Measurements from ENCODE around the gene MCMBP. TPM values are rescaled to one million over a fixed set of nuclear protein-coding genes. Genes with fewer than 3 reads are reported as not detected.
"Not testable (repeated sequence)": the region's sequence is repeated elsewhere in the genome, so short reads cannot be mapped to it uniquely, and the experiment has no call there.

MCMBP gene
- total RNA-seq, 2 donors from 2014 or later: 32.9 to 34.4 TPM

DNA sequence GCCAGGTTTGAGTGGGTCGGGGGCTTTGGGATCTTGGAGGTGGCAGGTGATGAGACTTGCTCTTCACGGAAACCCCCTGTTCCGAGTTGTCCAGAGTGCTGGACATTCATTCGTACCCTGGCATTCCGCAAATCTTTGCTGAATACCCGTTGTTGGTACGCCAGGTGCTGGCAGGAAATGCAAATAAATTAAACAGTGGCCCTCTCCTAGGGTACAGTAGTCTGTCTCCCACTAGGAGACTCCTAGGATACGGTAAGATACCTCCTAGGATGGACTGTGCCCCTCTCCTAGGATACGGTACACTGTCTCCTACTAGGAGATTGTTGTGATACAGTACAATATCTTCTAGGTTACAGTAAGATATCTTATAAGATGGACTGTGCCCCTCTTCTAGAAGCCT is 20.4 kb upstream of the MCMBP start:
- H3K9me3 ChIP-seq (ENCODE audit: control insufficient read depth, low read length, poor library complexity, severe bottlenecking): no peaks in the 10 kb centered on the region
- no peaks in the 10 kb centered on the region for H3K27me3 Mint-ChIP-seq
- peak overlapping the region; percentile 100 for H3K4me3 Mint-ChIP-seq
- peaks cover 46% of the 10 kb centered on the region for H3K4me1 Mint-ChIP-seq
- DNase-seq: no peak
- H3K27ac Mint-ChIP-seq: peak overlapping the region; percentile 97
- no peak for ATAC-seq
- peaks cover 9% of the 10 kb centered on the region for H3K36me3 Mint-ChIP-seq (ENCODE audit: low read depth)

DNA sequence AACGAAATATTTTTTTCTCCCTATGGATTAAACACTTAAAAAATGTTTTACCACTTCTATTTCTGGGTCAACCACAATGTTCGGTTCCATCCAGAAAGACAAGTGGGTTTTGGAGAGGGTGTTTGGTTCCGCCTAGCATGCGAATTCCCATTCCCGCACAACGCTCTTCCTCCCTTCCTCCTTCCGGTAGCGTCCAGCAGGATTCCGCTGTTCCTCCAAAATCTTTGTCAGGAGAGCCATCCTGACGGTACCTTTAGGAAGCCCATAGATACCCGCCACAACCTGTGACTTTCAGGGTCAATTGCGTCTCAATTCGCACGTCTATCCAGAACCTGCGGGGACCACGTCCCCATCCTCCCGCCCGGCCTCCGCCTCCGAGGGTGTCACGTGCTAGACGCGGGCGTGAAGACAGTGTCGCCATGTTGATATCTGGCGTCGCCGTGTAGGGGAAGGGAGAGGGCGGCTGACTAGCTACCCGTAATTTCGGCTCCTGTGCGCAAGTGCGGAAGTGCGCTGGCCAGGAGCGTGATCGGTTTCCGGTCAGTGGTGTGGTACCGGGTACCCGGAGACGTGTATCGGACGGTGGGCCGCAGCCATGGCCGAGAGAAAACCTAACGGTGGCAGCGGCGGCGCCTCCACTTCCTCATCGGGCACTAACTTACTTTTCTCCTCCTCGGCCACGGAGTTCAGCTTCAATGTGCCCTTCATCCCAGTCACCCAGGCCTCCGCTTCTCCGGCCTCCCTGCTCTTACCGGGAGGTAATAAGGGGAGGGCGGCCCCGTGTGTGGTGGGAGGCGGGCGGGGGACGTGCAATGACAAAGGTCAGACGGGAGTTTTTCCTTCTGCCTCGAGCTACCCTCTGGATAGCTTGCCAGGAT is 19.8 kb upstream of the MCMBP start, which contains the start of gene SEC23IP:
SEC23IP (plus strand) TSS at position 543 of the 878 bp plus-strand sequence; CDS start at position 596, 53 bp downstream.
- Mint-ChIP-seq H3K4me3 (peak within 1 kb of the TSS; percentile 100), H3K27me3 (no peaks in the 10 kb centered on the region), H3K27ac (peak within 1 kb of the TSS; percentile 97), H3K36me3 (ENCODE audit: low read depth) (peaks cover 9% of the 10 kb centered on the region), H3K4me1 (peaks cover 46% of the 10 kb centered on the region)
- H3K9me3 ChIP-seq (ENCODE audit: control insufficient read depth, low read length, poor library complexity, severe bottlenecking): no peaks in the 10 kb centered on the region
- ATAC-seq (peak; percentile 99), DNase-seq (peak; percentile 80 to 85 (median 81))

DNA sequence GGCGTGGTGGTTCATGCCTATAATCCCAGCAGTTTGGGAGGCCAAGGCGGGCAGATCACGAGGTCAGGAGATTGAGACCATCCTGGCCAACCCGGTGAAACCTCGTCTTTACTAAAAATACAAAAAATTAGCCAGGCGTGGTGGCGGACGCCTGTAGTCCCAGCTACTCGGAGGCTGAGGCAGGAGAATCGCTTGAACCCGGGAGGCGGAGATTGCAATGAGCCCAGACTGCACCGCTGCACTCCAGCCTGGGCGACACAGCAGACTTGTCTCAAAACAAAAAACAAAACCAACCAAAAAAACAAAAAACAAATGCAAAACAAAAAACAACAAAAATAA is 19.2 kb upstream of the MCMBP start:
- peak overlapping the region; percentile 100 for H3K4me3 Mint-ChIP-seq
- H3K4me1 Mint-ChIP-seq: peaks cover 43% of the 10 kb centered on the region
- H3K27ac Mint-ChIP-seq: peak overlapping the region; percentile 97
- not testable (repeated sequence) for DNase-seq; H3K27me3 Mint-ChIP-seq; H3K9me3 ChIP-seq (ENCODE audit: control insufficient read depth, low read length, poor library complexity, severe bottlenecking); ATAC-seq; H3K36me3 Mint-ChIP-seq (ENCODE audit: low read depth)

DNA sequence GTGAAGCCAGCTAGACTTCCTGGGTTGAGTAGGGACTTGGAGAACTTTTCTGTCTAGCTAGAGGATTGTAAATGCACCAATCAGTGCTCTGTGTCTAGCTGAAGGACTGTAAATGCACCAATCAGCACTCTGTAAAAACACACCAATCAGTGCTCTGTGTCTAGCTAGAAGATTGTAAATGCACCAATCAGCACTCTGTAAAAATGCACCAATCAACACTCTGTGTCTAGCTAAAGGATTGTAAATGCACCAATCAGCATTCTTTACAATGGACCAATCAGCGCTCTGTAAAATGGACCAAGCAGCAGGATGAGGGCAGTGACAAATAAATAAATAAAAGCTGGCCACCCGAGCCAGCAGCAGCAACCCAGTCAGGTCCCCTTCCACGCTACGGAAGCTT is 17.7 kb upstream of the MCMBP start:
- not testable (repeated sequence) for H3K36me3 Mint-ChIP-seq (ENCODE audit: low read depth); H3K4me3 Mint-ChIP-seq

DNA sequence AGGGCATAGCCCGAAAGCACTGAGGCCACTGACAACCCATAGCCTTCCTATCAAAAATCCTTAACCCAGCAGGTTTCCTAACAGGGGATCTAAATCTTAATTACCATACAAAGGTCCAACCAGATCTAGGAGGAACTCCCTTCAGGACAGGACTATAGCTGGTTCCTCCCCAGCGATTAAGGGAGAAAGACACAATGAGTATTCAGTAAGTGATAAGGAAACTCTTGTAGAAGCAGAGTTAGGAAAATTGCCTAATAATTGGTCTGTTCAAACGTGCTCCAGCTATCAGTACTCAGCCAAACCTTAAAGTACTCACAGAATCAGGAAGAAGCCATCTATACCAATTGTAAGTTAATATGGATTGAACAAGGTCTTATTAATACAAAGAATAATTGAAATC is 16.6 kb upstream of the MCMBP start:
- not testable (repeated sequence) for H3K4me3 Mint-ChIP-seq; H3K36me3 Mint-ChIP-seq (ENCODE audit: low read depth); H3K27ac Mint-ChIP-seq; H3K9me3 ChIP-seq (ENCODE audit: control insufficient read depth, low read length, poor library complexity, severe bottlenecking); DNase-seq; ATAC-seq
- Mint-ChIP-seq H3K4me1 (peaks cover 20% of the 10 kb centered on the region), H3K27me3 (peaks cover 11% of the 10 kb centered on the region)

More for the DNA sequence above, 17.7 kb upstream of the MCMBP start:
- H3K9me3 ChIP-seq (ENCODE audit: control insufficient read depth, low read length, poor library complexity, severe bottlenecking); ATAC-seq; H3K27ac Mint-ChIP-seq; DNase-seq; H3K27me3 Mint-ChIP-seq: not testable (repeated sequence)
- H3K4me1 Mint-ChIP-seq: peaks cover 30% of the 10 kb centered on the region

DNA sequence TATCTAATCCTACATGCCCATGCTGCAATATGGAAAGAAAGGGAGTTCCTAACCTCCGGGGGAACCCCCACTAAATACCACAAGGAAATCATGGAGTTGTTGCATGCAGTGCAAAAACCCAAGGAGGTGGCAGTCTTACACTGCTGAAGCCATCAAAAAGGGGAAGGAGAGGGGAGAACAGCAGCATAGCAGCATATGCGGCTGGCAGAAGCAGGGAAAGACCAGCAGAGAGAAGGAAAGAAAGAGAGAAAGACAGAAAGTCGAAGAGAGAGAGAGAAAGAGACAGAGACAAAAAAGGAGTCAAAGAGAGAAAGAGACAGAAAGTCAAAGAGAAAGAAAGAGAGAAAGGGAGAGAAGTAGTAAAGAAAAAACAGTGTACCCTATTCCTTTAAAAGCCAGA is 16.1 kb upstream of the MCMBP start:
- DNase-seq; H3K9me3 ChIP-seq (ENCODE audit: control insufficient read depth, low read length, poor library complexity, severe bottlenecking); H3K36me3 Mint-ChIP-seq (ENCODE audit: low read depth); H3K27ac Mint-ChIP-seq; ATAC-seq; H3K4me3 Mint-ChIP-seq: not testable (repeated sequence)
- peaks cover 16% of the 10 kb centered on the region for H3K27me3 Mint-ChIP-seq
- H3K4me1 Mint-ChIP-seq: peaks cover 15% of the 10 kb centered on the region

DNA sequence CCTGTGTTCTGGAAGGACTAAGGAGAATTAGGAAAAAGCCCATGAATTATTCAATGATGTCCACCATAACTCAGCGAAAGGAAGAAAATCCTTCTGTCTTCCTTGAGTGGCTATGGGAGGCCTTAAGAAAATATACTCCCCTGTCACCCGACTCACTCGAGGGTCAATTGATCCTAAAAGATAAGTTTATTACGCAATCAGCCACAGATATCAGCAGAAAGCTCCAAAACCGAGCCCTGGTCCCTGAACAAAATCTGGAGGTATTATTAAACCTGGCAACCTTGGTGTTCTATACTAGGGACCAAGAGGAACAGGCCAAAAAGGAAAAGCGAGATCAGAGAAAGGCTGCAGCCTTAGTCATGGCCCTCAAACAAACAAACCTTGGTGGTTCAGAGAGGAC is 13.4 kb upstream of the MCMBP start:
- H3K9me3 ChIP-seq (ENCODE audit: control insufficient read depth, low read length, poor library complexity, severe bottlenecking); H3K27ac Mint-ChIP-seq; H3K4me1 Mint-ChIP-seq; ATAC-seq; H3K36me3 Mint-ChIP-seq (ENCODE audit: low read depth); DNase-seq; H3K4me3 Mint-ChIP-seq: not testable (repeated sequence)
- H3K27me3 Mint-ChIP-seq: peaks cover 16% of the 10 kb centered on the region

DNA sequence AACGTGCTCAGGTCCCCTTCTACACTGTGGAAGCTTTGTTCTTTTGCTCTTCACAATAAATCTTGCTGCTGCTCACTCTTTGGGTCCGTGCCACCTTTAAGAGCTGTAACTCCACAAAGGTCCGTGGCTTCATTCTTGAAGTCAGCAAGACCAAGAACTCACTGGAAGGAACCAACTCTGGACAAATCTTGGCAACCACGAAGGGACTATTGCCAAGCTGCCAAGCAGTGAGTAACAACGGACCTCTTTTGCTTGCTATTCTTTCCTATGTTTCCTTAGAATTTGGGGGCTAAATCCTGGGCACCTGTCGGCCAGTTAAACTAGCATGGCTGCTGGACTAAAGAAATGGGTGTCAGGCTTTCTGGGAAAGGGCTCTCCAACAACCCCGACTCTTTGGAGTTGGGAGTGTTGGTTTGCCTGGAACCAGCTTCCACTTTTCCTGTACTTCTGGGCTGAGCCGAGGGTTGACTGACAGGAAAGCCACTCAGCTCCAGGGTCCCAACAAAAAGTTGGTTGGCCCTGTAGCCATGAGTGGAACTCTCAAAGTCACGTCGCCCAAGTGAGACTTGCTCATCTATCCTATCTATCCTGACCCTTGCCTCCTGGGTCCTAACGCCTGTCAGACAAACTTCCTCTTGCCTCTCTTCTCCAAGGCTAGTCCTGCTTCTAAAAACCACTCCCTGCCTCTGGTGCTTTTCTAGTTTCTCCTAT is 11.4 kb upstream of the MCMBP start:
- ATAC-seq: not testable (repeated sequence)
- H3K27ac Mint-ChIP-seq: peak overlapping the region; percentile 29

DNA sequence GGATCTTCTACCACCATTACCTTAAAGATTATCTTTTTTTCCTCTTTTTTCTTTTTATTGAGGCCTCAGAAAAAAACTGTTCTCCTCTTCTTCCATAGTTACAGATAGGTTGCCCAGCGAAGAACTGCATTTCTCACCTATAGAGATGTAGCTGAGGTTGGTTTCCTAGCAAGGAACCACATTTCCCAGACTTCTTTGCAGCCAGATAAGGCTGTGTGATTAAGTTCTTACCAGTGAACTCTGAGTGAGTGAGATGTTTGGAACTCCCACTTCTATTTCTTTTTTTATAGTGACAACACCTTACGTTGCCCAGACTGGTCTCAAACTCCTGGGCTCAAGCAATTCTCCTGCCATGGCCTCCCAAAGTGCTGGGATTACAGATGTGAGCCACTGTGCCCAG is 5.9 kb upstream of the MCMBP start:
- Mint-ChIP-seq H3K27ac (peak overlapping the region; percentile 27), H3K4me1 (peaks cover 7% of the 10 kb centered on the region), H3K36me3 (ENCODE audit: low read depth) (peaks cover 3% of the 10 kb centered on the region), H3K4me3 (no peak overlapping the region), H3K27me3 (no peaks in the 10 kb centered on the region)
- DNase-seq: no peak
- no peaks in the 10 kb centered on the region for H3K9me3 ChIP-seq (ENCODE audit: control insufficient read depth, low read length, poor library complexity, severe bottlenecking)
- no peak for ATAC-seq

More for the DNA sequence above, 11.4 kb upstream of the MCMBP start:
- not testable (repeated sequence) for H3K9me3 ChIP-seq (ENCODE audit: control insufficient read depth, low read length, poor library complexity, severe bottlenecking); H3K4me1 Mint-ChIP-seq; H3K4me3 Mint-ChIP-seq; H3K36me3 Mint-ChIP-seq (ENCODE audit: low read depth); DNase-seq
- H3K27me3 Mint-ChIP-seq: peaks cover 16% of the 10 kb centered on the region

DNA sequence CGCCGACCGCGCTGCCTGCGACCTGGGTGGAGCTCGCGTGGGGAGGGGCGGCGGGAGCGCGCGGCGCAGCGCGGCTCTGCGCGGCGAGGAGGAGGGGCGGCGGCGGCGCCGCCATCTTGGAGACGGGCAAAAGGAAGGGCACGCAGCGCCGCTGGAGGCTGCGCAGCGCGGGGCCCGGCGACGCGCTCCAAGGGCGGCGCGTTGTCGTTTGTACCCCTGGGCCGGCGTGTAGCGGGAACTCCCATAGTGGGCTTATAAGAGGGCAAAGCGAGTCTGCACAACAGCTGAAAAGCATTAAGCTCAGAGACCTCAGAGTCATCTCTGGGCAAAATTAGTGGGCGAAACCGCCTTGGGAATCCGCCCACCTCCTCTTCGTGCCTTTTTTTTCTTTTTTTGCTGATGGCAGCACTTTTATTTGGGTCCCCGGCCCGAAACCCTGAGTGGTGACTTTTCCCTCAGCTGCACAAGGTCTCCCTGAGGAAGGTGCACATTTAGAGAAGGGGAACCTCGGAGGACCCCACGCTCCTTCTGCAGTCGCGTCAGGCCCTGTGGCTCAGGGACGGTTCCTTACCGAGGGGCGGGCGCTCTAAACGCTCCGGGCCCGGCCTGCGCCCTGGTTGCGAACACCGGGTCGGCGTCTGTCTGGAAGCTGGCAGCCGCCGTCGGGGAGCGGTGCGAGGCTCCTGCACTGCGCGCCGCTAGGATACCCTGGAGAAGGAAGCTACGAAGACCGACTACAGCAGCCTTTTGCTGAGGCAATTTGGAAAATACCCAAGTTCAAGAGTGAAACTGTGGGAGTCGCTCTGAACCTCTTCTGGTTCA is 428 bp upstream of the MCMBP start:
- no peaks in the 10 kb centered on the region for H3K9me3 ChIP-seq (ENCODE audit: control insufficient read depth, low read length, poor library complexity, severe bottlenecking)
- H3K4me3 Mint-ChIP-seq: peak overlapping the region; percentile 88
- ATAC-seq (peak; percentile 93), DNase-seq (peak; percentile 84 to 87 (median 87))
- peak overlapping the region; percentile 93 for H3K27ac Mint-ChIP-seq
- no peaks in the 10 kb centered on the region for H3K27me3 Mint-ChIP-seq
- H3K36me3 Mint-ChIP-seq (ENCODE audit: low read depth): no peaks in the 10 kb centered on the region
- H3K4me1 Mint-ChIP-seq: peaks cover 27% of the 10 kb centered on the region

DNA sequence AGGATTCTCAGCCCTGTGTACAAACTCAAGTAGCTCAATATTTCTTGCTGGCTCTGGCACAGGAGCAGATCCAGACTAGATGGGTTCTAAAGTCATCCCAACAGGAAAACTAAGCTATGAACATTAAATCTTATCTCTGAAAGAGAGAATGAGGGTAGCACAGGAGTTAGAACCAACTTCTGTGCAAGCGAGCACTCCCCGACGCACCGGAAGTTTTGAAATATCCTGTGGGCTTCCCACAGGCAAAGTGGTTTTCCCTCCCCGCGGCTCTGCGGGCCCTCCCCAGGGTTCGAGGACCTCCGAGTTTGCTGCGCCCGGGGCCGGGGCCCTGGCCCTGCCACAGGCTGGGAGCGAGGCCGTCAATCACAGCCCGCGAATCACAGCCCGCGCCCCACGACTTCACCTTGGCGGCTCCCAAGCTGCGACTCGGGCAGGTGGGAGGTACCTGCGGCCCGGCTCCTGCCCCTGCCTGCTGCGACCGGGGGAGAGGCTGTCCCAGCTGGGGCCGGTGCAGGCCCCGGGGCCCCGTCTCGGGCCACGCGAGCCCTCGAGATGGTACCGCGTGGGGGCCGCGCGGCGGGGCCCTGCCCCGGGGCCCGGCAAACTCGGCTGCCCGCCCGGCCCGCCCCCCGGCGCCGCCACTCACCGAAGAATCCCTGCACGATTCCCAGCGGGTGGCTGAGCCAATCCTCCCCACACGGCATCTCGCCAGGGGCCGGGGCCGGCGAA is 598 bp downstream of the MCMBP start:
- Mint-ChIP-seq H3K36me3 (ENCODE audit: low read depth) (no peaks in the 10 kb centered on the region), H3K4me1 (peaks cover 33% of the 10 kb centered on the region), H3K27ac (peak overlapping the region; percentile 89), H3K4me3 (peak overlapping the region; percentile 91), H3K27me3 (no peaks in the 10 kb centered on the region)
- ATAC-seq (peak; percentile 38), DNase-seq (peak; percentile 40 to 56 (median 46))
- H3K9me3 ChIP-seq (ENCODE audit: control insufficient read depth, low read length, poor library complexity, severe bottlenecking): no peaks in the 10 kb centered on the region

DNA sequence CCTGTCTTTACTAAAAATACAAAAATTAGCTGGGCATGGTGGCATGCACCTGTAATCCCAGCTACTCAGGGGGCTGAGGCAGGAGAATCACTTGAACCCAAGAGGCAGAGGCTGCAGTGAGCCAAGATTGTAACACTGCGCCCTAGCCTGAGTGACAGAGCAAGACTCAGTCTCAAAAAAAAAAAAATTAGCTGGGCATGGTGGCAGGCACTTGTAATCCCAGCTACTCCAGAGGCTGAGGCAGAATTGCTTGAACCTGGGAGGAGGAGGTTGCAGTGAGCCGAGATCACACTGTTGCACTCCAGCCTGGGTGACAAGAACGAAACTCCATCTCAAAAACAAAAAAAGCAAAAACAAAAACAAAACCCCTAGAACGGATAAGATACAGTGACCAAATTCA is 3.2 kb downstream of the MCMBP start:
- Mint-ChIP-seq H3K27ac (peak overlapping the region; percentile 54), H3K4me1 (peaks cover 40% of the 10 kb centered on the region), H3K4me3 (peak overlapping the region; percentile 68)
- not testable (repeated sequence) for H3K27me3 Mint-ChIP-seq; H3K36me3 Mint-ChIP-seq (ENCODE audit: low read depth); DNase-seq; ATAC-seq; H3K9me3 ChIP-seq (ENCODE audit: control insufficient read depth, low read length, poor library complexity, severe bottlenecking)
